Natural killer cell (primary cell): Measurements from ENCODE around the gene DAZ4. TPM values are rescaled to one million over a fixed set of nuclear protein-coding genes. Genes with fewer than 3 reads are reported as not detected.
"Not testable (repeated sequence)": the region's sequence is repeated elsewhere in the genome, so short reads cannot be mapped to it uniquely, and the experiment has no call there.

Source experiments
- ATAC-seq, 3 donors: fragments of 150-1000 bp in 2 of 3; fragments of 200-7000 bp in 1 of 3; cut with Tn5 transposase; 1 replicate in 1 of 3; 2 replicates in 2 of 3; pipeline ENCODE4 v1.10.0; 2021; ENCODE audit warnings: mild to moderate bottlenecking in 2 of 3, moderate library complexity in 2 of 3
- DNase-seq, 2 donors: peaks; one replicate each; pipeline versions ENCODE4 v3.0.0 to v3.0.0-alpha.2; 2013 to 2021; ENCODE audit warnings: mixed read lengths in 1 of 2
- H3K27ac ChIP-seq: one replicate; pipeline ENCODE4 v1.5.1; 2013; ENCODE audit warnings: mild to moderate bottlenecking, low read length
- H3K27me3 ChIP-seq: one replicate; pipeline ENCODE4 v1.6.1; 2013; ENCODE audit warnings: low read length; ENCODE audit not compliant: control insufficient read depth, insufficient read depth
- H3K36me3 ChIP-seq: one replicate; pipeline ENCODE4 v1.6.1; 2013; ENCODE audit warnings: low read length; ENCODE audit not compliant: control insufficient read depth, insufficient read depth
- H3K4me1 ChIP-seq: one replicate; pipeline ENCODE4 v1.6.1; 2013; ENCODE audit warnings: low read length; ENCODE audit not compliant: control insufficient read depth, insufficient read depth
- H3K4me3 ChIP-seq: one replicate; pipeline ENCODE4 v1.5.1; 2013; ENCODE audit warnings: low read length
- H3K9me3 ChIP-seq: one replicate; pipeline ENCODE4 v1.6.1; 2013; ENCODE audit warnings: low read length; ENCODE audit not compliant: control insufficient read depth, insufficient read depth
- H3K27ac Mint-ChIP-seq, 2 donors: one replicate each; pipeline ENCODE4 v1.8.0; 2022; ENCODE audit warnings: mild to moderate bottlenecking in 2 of 2, mixed read lengths in 2 of 2, moderate library complexity in 1 of 2
- H3K27me3 Mint-ChIP-seq, 2 donors: one replicate each; pipeline ENCODE4 v1.8.0; 2022; ENCODE audit warnings: low read depth in 2 of 2, mixed read lengths in 2 of 2
- H3K36me3 Mint-ChIP-seq: one replicate; pipeline ENCODE4 v1.8.0; 2022; ENCODE audit warnings: mixed read lengths
- H3K4me1 Mint-ChIP-seq, 2 donors: one replicate each; pipeline ENCODE4 v1.8.0; 2022; ENCODE audit warnings: mixed read lengths in 2 of 2
- H3K4me3 Mint-ChIP-seq: one replicate; pipeline ENCODE4 v1.8.0; 2022; ENCODE audit warnings: mild to moderate bottlenecking, moderate library complexity, mixed read lengths
- H3K9me3 Mint-ChIP-seq, 2 donors: one replicate each; pipeline ENCODE4 v1.8.0; 2022; ENCODE audit warnings: mixed read lengths in 2 of 2
- WGBS: methylation state at CpG from one replicate; pipeline ENCODE4 v1.1.7; 2013; ENCODE audit warnings: missing lambda C conversion rate; ENCODE audit not compliant: insufficient coverage; 5-methylcytosine and 5-hydroxymethylcytosine counted together
- intact Hi-C: fragments of 100-400 bp; cut with micrococcal nuclease; formaldehyde crosslinking; loops from one replicate; pipeline ENCODE4 v1.14.2; 2022
- total RNA-seq, 4 donors: library from RNA; stranded (reverse); fragments of 120-200 nt in 1 of 4; gene quantifications; one replicate each; pipeline versions ENCODE4 v1.2.3 to v1.2.4, GENCODE V29; 2013 to 2022

The DAZ4 gene
- not detected for total RNA-seq
- total RNA-seq (2013), result not detected

DNA sequence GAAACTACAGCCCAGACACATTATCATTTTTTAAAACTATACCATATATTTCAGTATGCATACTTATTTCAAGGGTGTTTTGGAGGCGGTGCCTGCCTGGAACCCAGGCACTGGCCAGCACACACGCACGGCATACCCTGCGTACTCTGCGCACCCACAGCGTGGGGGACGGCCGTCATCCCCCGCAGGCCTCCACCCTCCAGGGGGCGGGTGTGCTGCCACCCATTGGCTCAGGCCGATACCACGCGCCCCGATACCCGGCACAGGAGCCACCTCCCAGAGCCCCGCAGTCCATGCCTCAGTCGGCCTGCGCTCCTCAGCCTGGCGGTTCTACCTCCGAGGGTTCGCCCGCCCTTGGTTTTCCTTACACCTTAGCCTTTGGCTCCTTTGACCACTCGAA is at the start of gene DAZ4:
Gene DAZ4 (plus strand): TSS at position 301 of the 400 bp plus-strand sequence. CDS start 208 bp downstream, outside the sequence.
- H3K36me3 Mint-ChIP-seq, intact Hi-C loops, H3K4me1 Mint-ChIP-seq, ATAC-seq, H3K27me3 Mint-ChIP-seq, H3K27me3 ChIP-seq, H3K36me3 ChIP-seq, H3K4me3 ChIP-seq, H3K4me3 Mint-ChIP-seq, H3K27ac Mint-ChIP-seq, H3K9me3 Mint-ChIP-seq, H3K27ac ChIP-seq, DNase-seq, H3K9me3 ChIP-seq, H3K4me1 ChIP-seq: not testable (repeated sequence)
- no CpG with 5 or more reads among the region's 23 CpGs for WGBS

GRCh38 chrY:24813293-24813692 is 20.4 kb upstream of the DAZ4 start, which contains the start of gene DAZ3:
Gene DAZ3 (minus strand): TSS chrY:24813393. CDS start chrY:24813185, 208 bp downstream.
- no CpG with 5 or more reads among the region's 23 CpGs for WGBS

DNA sequence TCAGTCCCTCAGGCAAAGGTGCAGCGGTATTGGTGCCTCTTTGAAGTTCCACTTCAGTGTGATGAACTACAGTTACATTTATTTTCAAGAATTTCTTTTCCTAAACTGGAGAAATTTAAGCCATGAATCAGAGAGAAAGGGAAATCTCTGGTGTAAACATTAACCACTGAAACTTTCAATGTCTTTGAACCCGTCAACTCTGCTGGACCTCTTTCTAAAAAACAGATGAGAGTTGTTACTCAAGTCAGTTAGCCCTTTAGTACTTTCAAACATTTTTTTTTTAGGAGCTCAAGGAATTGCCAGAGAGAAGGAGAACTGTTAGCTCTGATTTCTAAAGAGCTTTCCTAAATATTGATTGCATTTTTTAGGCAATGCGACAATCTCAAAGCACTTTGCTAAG is 11.9 kb upstream of the DAZ4 start:
- not testable (repeated sequence) for H3K9me3 Mint-ChIP-seq

More at GRCh38 chrY:24813293-24813692, 20.4 kb upstream of the DAZ4 start, which contains the start of gene DAZ3:
- H3K27me3 Mint-ChIP-seq, H3K27me3 ChIP-seq, H3K36me3 ChIP-seq, H3K4me3 ChIP-seq, H3K36me3 Mint-ChIP-seq, H3K27ac ChIP-seq, H3K9me3 Mint-ChIP-seq, H3K4me3 Mint-ChIP-seq, DNase-seq, H3K4me1 ChIP-seq, H3K27ac Mint-ChIP-seq, H3K4me1 Mint-ChIP-seq, intact Hi-C loops, H3K9me3 ChIP-seq, ATAC-seq: not testable (repeated sequence)

DNA sequence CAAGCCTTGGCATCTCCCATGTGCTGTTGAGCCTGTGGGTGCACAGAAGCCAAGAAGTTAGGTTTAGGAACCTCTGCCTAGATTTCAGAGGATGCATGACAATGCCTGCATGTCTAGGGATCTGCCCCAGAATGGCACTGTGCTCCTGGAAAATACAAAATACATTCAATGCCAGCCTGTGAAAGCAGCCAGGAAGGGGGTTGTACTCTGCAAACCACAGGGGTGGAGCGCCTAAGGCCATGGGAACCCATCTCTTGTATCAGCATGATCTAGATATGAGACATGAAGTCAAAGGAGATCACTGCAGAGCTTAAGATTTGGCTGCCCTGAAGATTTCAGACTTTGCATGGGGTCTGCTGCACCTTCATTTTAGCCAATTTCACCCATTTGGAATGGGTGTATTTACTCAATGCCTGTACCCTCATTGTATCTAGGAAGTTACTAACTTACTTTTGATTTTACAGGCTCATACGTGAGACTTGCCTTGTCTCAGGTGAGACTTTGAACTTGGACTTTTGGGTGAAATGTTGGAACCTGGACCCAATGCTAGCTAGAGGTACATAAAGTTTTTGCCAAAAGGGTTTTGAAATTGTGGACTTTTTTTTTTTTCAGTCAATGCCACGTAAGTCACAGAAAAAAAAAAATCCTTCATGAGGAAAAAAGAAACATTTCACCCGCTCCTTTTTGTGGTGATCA is 9.4 kb upstream of the DAZ4 start:
- H3K9me3 Mint-ChIP-seq, H3K9me3 ChIP-seq, H3K27me3 Mint-ChIP-seq, H3K27me3 ChIP-seq, H3K4me1 ChIP-seq, H3K4me3 Mint-ChIP-seq, H3K27ac ChIP-seq, H3K36me3 Mint-ChIP-seq, H3K4me3 ChIP-seq, intact Hi-C loops, H3K36me3 ChIP-seq, H3K27ac Mint-ChIP-seq, DNase-seq, H3K4me1 Mint-ChIP-seq, ATAC-seq: not testable (repeated sequence)
- no CpG with 5 or more reads among the region's 4 CpGs for WGBS

More for the DNA sequence above, 11.9 kb upstream of the DAZ4 start:
- H3K27me3 ChIP-seq, H3K9me3 ChIP-seq, H3K36me3 Mint-ChIP-seq, H3K4me1 Mint-ChIP-seq, intact Hi-C loops, H3K27ac ChIP-seq, H3K27ac Mint-ChIP-seq, H3K36me3 ChIP-seq, ATAC-seq, H3K4me1 ChIP-seq, H3K4me3 Mint-ChIP-seq, H3K4me3 ChIP-seq, H3K27me3 Mint-ChIP-seq, DNase-seq: not testable (repeated sequence)
- no CpG with 5 or more reads among the region's 3 CpGs for WGBS

- DNase-seq, H3K27ac Mint-ChIP-seq, H3K4me1 ChIP-seq, H3K27me3 Mint-ChIP-seq, H3K4me3 ChIP-seq, intact Hi-C loops, H3K9me3 ChIP-seq, H3K4me3 Mint-ChIP-seq, H3K27ac ChIP-seq, H3K36me3 ChIP-seq, ATAC-seq, H3K27me3 ChIP-seq, H3K4me1 Mint-ChIP-seq, H3K9me3 Mint-ChIP-seq, H3K36me3 Mint-ChIP-seq: not testable (repeated sequence)
- WGBS, result no CpG with 5 or more reads among the region's 4 CpGs
Observed at GRCh38 chrY:24825069-24825468, 8.7 kb upstream of the DAZ4 start.

Other genes with a start within 250 kb of the DAZ4 start
- not detected for gene BPY2B, start 215.9 kb upstream of the DAZ4 start, total RNA-seq
- not detected for gene DAZ3, start 20.5 kb upstream of the DAZ4 start, total RNA-seq
- gene BPY2C, start 218.2 kb downstream of the DAZ4 start, total RNA-seq, result not detected